Mesenchymal stem cell (in vitro differentiated cells and primary cell): ENCODE results near the gene ALK.

ENCODE experiments used
- DNase-seq: peaks from one replicate; pipeline ENCODE4 v3.0.0-alpha.2; 2013
- H2AFZ ChIP-seq: one replicate; pipeline ENCODE4 v1.6.1; 2013; ENCODE audit warnings: low read depth, mild to moderate bottlenecking, control low read depth, inconsistent platforms, low read length, moderate library complexity
- H2AK5ac ChIP-seq: 2 replicates; pipeline ENCODE4 v1.6.1; 2013; ENCODE audit warnings: low read length, moderate library complexity, mild to moderate bottlenecking, inconsistent platforms; ENCODE audit not compliant: severe bottlenecking
- H2BK120ac ChIP-seq: one replicate; pipeline ENCODE4 v1.6.1; 2013; ENCODE audit warnings: low read depth, mild to moderate bottlenecking, inconsistent platforms, low read length, moderate library complexity
- H2BK12ac ChIP-seq, 2 experiments: one replicate each; pipeline ENCODE4 v1.6.1; 2013; ENCODE audit warnings: inconsistent platforms in 2 of 2, low read length in 2 of 2, mild to moderate bottlenecking in 2 of 2, moderate library complexity in 2 of 2, control low read depth in 1 of 2
- H2BK15ac ChIP-seq: one replicate; pipeline ENCODE4 v1.6.1; 2013; ENCODE audit warnings: mild to moderate bottlenecking, low read depth, inconsistent platforms; ENCODE audit not compliant: poor library complexity, severe bottlenecking
- H2BK5ac ChIP-seq: 2 replicates; pipeline ENCODE4 v1.6.1; 2013; ENCODE audit warnings: low read depth, mild to moderate bottlenecking, low read length, control low read depth, inconsistent platforms; ENCODE audit not compliant: poor library complexity, severe bottlenecking
- H3K14ac ChIP-seq, 2 experiments: one replicate each; pipeline ENCODE4 v1.6.1; 2013; ENCODE audit warnings: inconsistent platforms in 2 of 2, low read length in 2 of 2, control low read depth in 1 of 2, mild to moderate bottlenecking in 1 of 2, moderate library complexity in 1 of 2
- H3K18ac ChIP-seq, 2 experiments: one replicate each; pipeline ENCODE4 v1.6.1; 2013; ENCODE audit warnings: inconsistent platforms in 2 of 2, low read length in 2 of 2, control low read depth in 1 of 2, low read depth in 1 of 2, mild to moderate bottlenecking in 1 of 2
- H3K23ac ChIP-seq, 2 experiments: one replicate each; pipeline ENCODE4 v1.6.1; 2013; ENCODE audit warnings: inconsistent platforms in 2 of 2, low read length in 2 of 2, mild to moderate bottlenecking in 2 of 2, moderate library complexity in 2 of 2, control low read depth in 1 of 2
- H3K27ac ChIP-seq: 2 replicates; pipeline ENCODE4 v1.5.1; 2013; ENCODE audit warnings: mild to moderate bottlenecking, moderate library complexity, low read length, control low read depth, inconsistent platforms; ENCODE audit not compliant: poor library complexity, severe bottlenecking
- H3K27me3 ChIP-seq, 2 experiments: 2 replicates each; pipeline versions ENCODE4 v1.6.1 to v1.7.0; 2013; ENCODE audit warnings: low read length in 2 of 2, mild to moderate bottlenecking in 2 of 2, moderate library complexity in 2 of 2, control low read depth in 1 of 2, inconsistent platforms in 1 of 2; ENCODE audit not compliant: control insufficient read depth in 1 of 2, insufficient read depth in 1 of 2
- H3K36me3 ChIP-seq, 2 experiments: 2 replicates each; pipeline versions ENCODE4 v1.6.1 to v1.7.0; 2013; ENCODE audit warnings: low read length in 2 of 2, control low read depth in 1 of 2, inconsistent platforms in 1 of 2, low read depth in 1 of 2, mild to moderate bottlenecking in 1 of 2; ENCODE audit not compliant: insufficient read depth in 2 of 2, control insufficient read depth in 1 of 2
- H3K4ac ChIP-seq, 2 experiments: one replicate each; pipeline ENCODE4 v1.6.1; 2013; ENCODE audit warnings: inconsistent platforms in 2 of 2, low read length in 2 of 2, mild to moderate bottlenecking in 2 of 2, moderate library complexity in 2 of 2, control low read depth in 1 of 2, low read depth in 1 of 2
- H3K4me1 ChIP-seq: 2 replicates; pipeline ENCODE4 v1.6.1; 2013; ENCODE audit warnings: low read depth, low read length, control low read depth; ENCODE audit not compliant: control insufficient read depth, insufficient read depth
- H3K4me2 ChIP-seq: 2 replicates; pipeline ENCODE4 v1.6.1; 2013; ENCODE audit warnings: low read length, mild to moderate bottlenecking, inconsistent platforms; ENCODE audit not compliant: poor library complexity, severe bottlenecking
- H3K4me3 ChIP-seq, 2 experiments: 2 replicates each; pipeline versions ENCODE4 v1.5.1 to v1.7.0; 2013; ENCODE audit warnings: low read length in 2 of 2, mild to moderate bottlenecking in 2 of 2, control low read depth in 1 of 2, low read depth in 1 of 2; ENCODE audit not compliant: insufficient read depth in 1 of 2
- H3K79me1 ChIP-seq: replicated peaks from 2 replicates; pipeline ENCODE4 v1.6.1; 2013; ENCODE audit warnings: mild to moderate bottlenecking, control low read depth, low read length, inconsistent platforms; ENCODE audit not compliant: poor library complexity, severe bottlenecking
- H3K9ac ChIP-seq: 2 replicates; pipeline ENCODE4 v1.7.0; 2013; ENCODE audit warnings: mild to moderate bottlenecking, low read length, moderate library complexity
- H3K9me3 ChIP-seq: 2 replicates; pipeline ENCODE4 v1.7.0; 2013; ENCODE audit warnings: mild to moderate bottlenecking, low read length; ENCODE audit not compliant: control insufficient read depth
- H4K8ac ChIP-seq: one replicate; pipeline ENCODE4 v1.6.1; 2013; ENCODE audit warnings: inconsistent platforms, mild to moderate bottlenecking, low read length, moderate library complexity
- H4K91ac ChIP-seq: one replicate; pipeline ENCODE4 v1.6.1; 2013; ENCODE audit warnings: mild to moderate bottlenecking, low read length, inconsistent platforms
- WGBS: methylation state at CpG from one replicate; pipeline ENCODE4 v1.1.7; 2013; ENCODE audit warnings: mixed read lengths; 5-methylcytosine and 5-hydroxymethylcytosine counted together

The ALK gene

DNA sequence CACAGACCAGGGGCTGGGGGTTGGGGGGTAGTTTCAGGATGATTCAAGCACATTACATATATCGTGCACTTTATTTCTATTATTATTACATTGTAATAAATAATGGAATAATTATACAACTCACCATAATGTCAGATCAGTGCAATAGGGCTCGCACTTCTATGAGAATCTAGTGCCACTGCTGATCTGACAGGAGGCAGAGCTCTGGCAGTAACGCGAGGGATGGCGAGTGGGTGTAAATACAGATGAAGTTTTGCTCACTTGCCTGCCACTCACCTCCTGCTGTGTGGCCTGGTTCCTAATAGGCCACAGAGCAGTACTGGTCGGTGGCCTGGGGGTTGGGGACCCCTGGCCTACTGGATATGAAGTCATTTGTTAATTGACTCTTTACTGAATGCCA, 615.6 kb downstream of the ALK start:
- no peak overlapping the region for H2AK5ac ChIP-seq
- no peak overlapping the region for H2BK5ac ChIP-seq
- peaks cover 4% of the 10 kb centered on the region for H3K9me3 ChIP-seq
- no peaks in the 10 kb centered on the region for H3K79me1 ChIP-seq
- H3K9ac ChIP-seq = no peak overlapping the region
- H3K4me3 ChIP-seq = no peak overlapping the region
- H2BK120ac ChIP-seq = no peak overlapping the region
- H3K36me3 ChIP-seq = no peaks in the 10 kb centered on the region
- H3K4me1 ChIP-seq = no peaks in the 10 kb centered on the region
- H3K23ac ChIP-seq = no peak overlapping the region
- no peak overlapping the region for H3K27ac ChIP-seq
- no peak overlapping the region for H2BK12ac ChIP-seq
- peaks cover 3 to 4% of the 10 kb centered on the region in 2 experiments for H3K27me3 ChIP-seq
- H2AFZ ChIP-seq = no peak overlapping the region
- H3K14ac ChIP-seq = no peak overlapping the region
- no peak for DNase-seq
- H2BK15ac ChIP-seq = no peak overlapping the region
- 81% methylated on average over 5 of the region's 6 CpGs for WGBS
- H4K8ac ChIP-seq = no peak overlapping the region
- no peak overlapping the region for H3K4me2 ChIP-seq
- H4K91ac ChIP-seq = no peak overlapping the region
- no peak overlapping the region for H3K18ac ChIP-seq
- H3K4ac ChIP-seq = no peak overlapping the region

DNA sequence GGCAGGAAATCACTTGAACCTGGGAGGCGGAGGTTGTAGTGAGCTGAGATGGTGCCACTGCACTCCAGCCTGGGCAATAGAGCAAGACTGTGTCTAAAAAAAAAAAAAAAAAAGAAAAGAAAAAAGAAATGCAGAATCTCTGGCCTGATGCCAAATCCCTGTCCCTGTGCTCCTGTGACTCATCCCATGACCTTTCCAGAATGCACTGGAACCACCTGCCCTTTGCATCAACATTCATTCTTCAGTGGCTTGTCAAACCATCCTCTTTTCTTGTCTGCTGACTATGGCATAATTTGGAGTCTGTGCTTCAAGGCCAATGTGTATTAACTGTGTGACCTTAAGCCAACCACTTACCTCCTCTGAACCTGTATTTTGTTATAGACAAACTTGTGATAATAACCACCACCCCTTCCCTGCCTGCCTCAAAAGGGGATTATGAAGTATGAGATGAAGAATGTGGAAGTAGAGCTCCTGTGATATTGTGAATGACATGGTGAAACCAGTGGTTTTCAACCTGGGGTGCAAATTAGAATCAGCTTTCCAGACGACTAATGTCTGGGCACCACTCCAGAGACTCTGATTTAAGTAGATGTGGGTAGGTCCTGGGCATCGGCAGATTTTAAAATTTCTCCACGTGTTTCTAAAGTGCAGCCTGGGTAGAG, 616.9 kb downstream of the ALK start:
- Histone ChIP-seq H4K8ac (no peak overlapping the region), H3K4me2 (no peak overlapping the region), H2BK120ac (no peak overlapping the region), H2BK15ac (no peak overlapping the region), H3K27ac (no peak overlapping the region), H3K36me3 (no peaks in the 10 kb centered on the region), H3K18ac (no peak overlapping the region), H2AFZ (no peak overlapping the region), H3K79me1 (no peaks in the 10 kb centered on the region), H3K9ac (no peak overlapping the region), H2AK5ac (no peak overlapping the region), H3K9me3 (peaks cover 4% of the 10 kb centered on the region), H2BK12ac (no peak overlapping the region), H2BK5ac (no peak overlapping the region), H3K4me3 (no peak overlapping the region), H3K14ac (no peak overlapping the region), H4K91ac (no peak overlapping the region), H3K4me1 (no peaks in the 10 kb centered on the region), H3K4ac (no peak overlapping the region), H3K27me3 (peaks cover 0 to 3% of the 10 kb centered on the region in 2 experiments), H3K23ac (no peak overlapping the region)
- WGBS = 86% methylated on average over 4 of the region's 4 CpGs
- DNase-seq = no peak

DNA sequence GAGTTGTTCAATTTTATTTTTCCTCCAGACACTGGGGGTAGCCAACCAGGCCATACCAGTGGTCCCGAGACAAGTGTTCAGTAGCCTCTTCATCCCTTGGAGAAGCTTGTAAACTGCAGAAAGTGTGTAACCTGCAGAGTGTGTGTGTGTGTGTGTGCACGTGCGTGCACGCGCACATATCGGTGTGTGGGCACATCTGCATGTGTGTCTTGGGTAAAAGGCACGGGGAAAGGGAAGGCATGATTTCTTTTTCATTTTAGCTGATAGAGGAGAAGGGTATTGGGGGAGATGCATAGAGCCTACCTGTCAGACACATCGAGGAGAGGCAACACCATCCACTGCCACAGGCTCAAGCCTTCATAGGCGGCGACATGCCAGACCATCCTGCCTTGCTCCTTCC, 624.8 kb downstream of the ALK start:
- DNase-seq = no peak
- Histone ChIP-seq H3K4ac (no peak overlapping the region), H2BK12ac (no peak overlapping the region), H2BK120ac (no peak overlapping the region), H4K91ac (no peak overlapping the region), H3K27me3 (peaks cover 6 to 21% of the 10 kb centered on the region in 2 experiments), H3K9me3 (no peaks in the 10 kb centered on the region), H3K79me1 (no peaks in the 10 kb centered on the region), H2AK5ac (no peak overlapping the region), H3K4me3 (no peak overlapping the region), H3K36me3 (no peaks in the 10 kb centered on the region), H3K4me2 (no peak overlapping the region), H2AFZ (no peak overlapping the region), H3K9ac (no peak overlapping the region), H3K14ac (no peak overlapping the region), H3K18ac (no peak overlapping the region), H2BK5ac (no peak overlapping the region), H3K4me1 (no peaks in the 10 kb centered on the region), H3K23ac (no peak overlapping the region), H2BK15ac (no peak overlapping the region), H4K8ac (no peak overlapping the region), H3K27ac (no peak overlapping the region)
- 85% methylated on average over 10 of the region's 10 CpGs for WGBS

DNA sequence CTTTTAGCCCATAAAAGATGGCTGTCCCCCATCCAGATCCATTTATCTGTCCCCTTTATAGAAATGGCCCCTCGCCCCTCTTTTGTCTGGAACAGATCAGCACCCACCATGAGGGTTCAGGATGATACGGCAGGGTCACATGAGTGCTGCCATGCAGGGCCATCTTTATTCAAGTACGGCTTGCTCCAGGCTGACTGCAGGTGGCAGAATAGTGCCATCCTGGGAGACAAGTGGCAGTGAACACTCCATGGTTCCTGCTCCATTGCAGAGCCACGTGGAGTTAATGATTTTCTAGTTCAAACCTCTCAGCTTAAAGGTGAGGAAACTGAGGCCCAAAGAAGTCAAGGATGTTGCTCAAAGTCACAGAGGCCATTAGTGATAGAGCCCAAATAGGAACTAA, 625.5 kb downstream of the ALK start:
- H3K14ac ChIP-seq = no peak overlapping the region
- no peak overlapping the region for H3K27ac ChIP-seq
- H3K4me2 ChIP-seq = no peak overlapping the region

More for the DNA sequence above, 625.5 kb downstream of the ALK start:
- Histone ChIP-seq H3K36me3 (no peaks in the 10 kb centered on the region), H2AK5ac (no peak overlapping the region), H2BK5ac (no peak overlapping the region), H4K8ac (no peak overlapping the region), H2AFZ (no peak overlapping the region), H3K4me1 (no peaks in the 10 kb centered on the region), H3K4ac (no peak overlapping the region), H3K27me3 (peaks cover 6 to 19% of the 10 kb centered on the region in 2 experiments), H2BK15ac (no peak overlapping the region), H3K9ac (no peak overlapping the region), H2BK120ac (no peak overlapping the region), H2BK12ac (no peak overlapping the region), H3K79me1 (no peaks in the 10 kb centered on the region), H3K18ac (no peak overlapping the region), H3K23ac (no peak overlapping the region), H3K4me3 (no peak overlapping the region), H4K91ac (no peak overlapping the region), H3K9me3 (no peaks in the 10 kb centered on the region)
- DNase-seq = no peak
- 55% methylated on average over 4 of the region's 4 CpGs for WGBS
